Mesendoderm (in vitro differentiated cells): ENCODE measurements around the gene PARM1.

Experiments used
- DNase-seq: peaks from one replicate; pipeline ENCODE4 v3.0.0; 2013
- H2AK5ac ChIP-seq: 2 replicates; pipeline ENCODE4 v1.6.1; 2013; ENCODE audit warnings: low read length, inconsistent platforms
- H2BK120ac ChIP-seq: 2 replicates; pipeline ENCODE4 v1.6.1; 2013; ENCODE audit warnings: low read depth, mild to moderate bottlenecking, low read length, moderate library complexity, mixed read lengths
- H2BK15ac ChIP-seq: replicated peaks from 2 replicates; pipeline ENCODE4 v1.6.1; 2013; ENCODE audit warnings: low read depth, mild to moderate bottlenecking, moderate library complexity
- H2BK5ac ChIP-seq: 2 replicates; pipeline ENCODE4 v1.6.1; 2013; ENCODE audit warnings: low read length, inconsistent platforms
- H3K18ac ChIP-seq: 2 replicates; pipeline ENCODE4 v1.6.1; 2013; ENCODE audit warnings: mild to moderate bottlenecking, low read length, mixed read lengths
- H3K23ac ChIP-seq: one replicate; pipeline ENCODE4 v1.6.1; 2013; ENCODE audit warnings: low read length
- H3K27ac ChIP-seq: 2 replicates; pipeline ENCODE4 v1.5.1; 2013; ENCODE audit warnings: low read depth, mild to moderate bottlenecking, inconsistent platforms, low read length, moderate library complexity
- H3K27me3 ChIP-seq: 2 replicates; pipeline ENCODE4 v1.6.1; 2013; ENCODE audit warnings: low read length, control low read depth, mild to moderate bottlenecking, inconsistent platforms; ENCODE audit not compliant: insufficient read depth, poor library complexity
- H3K36me3 ChIP-seq: 2 replicates; pipeline ENCODE4 v1.6.1; 2013; ENCODE audit warnings: low read length, inconsistent platforms; ENCODE audit not compliant: control insufficient read depth, insufficient read depth
- H3K4ac ChIP-seq: one replicate; pipeline ENCODE4 v1.6.1; 2013; ENCODE audit warnings: low read depth, mild to moderate bottlenecking, low read length, moderate library complexity
- H3K4me1 ChIP-seq: 2 replicates; pipeline ENCODE4 v1.6.1; 2013; ENCODE audit warnings: low read depth, low read length, inconsistent platforms; ENCODE audit not compliant: control insufficient read depth
- H3K4me2 ChIP-seq: 2 replicates; pipeline ENCODE4 v1.6.1; 2013; ENCODE audit warnings: low read length
- H3K4me3 ChIP-seq: 2 replicates; pipeline ENCODE4 v1.5.1; 2013; ENCODE audit warnings: mild to moderate bottlenecking, low read length
- H3K56ac ChIP-seq: one replicate; pipeline ENCODE4 v1.6.1; 2013; ENCODE audit warnings: low read length
- H3K79me1 ChIP-seq: 2 replicates; pipeline ENCODE4 v1.6.1; 2013; ENCODE audit warnings: low read length, inconsistent platforms
- H3K79me2 ChIP-seq: 2 replicates; pipeline ENCODE4 v1.6.1; 2013; ENCODE audit warnings: mild to moderate bottlenecking, low read length; ENCODE audit not compliant: control insufficient read depth, insufficient read depth
- H3K9ac ChIP-seq: 2 replicates; pipeline ENCODE4 v1.6.1; 2013; ENCODE audit warnings: low read length, inconsistent platforms
- H4K5ac ChIP-seq: one replicate; pipeline ENCODE4 v1.6.1; 2013; ENCODE audit warnings: low read length
- H4K8ac ChIP-seq: one replicate; pipeline ENCODE4 v1.6.1; 2013; ENCODE audit warnings: low read depth, mild to moderate bottlenecking, control low read depth, low read length, moderate library complexity
- WGBS: extraction: QIAGEN DNeasy Blood & Tissue Kit; methylation state at CpG from one replicate; pipeline ENCODE4 v1.1.7; 2013; ENCODE audit warnings: low lambda C conversion rate, missing lambda C conversion rate; ENCODE audit not compliant: insufficient coverage; ENCODE audit errors: extremely low coverage; 5-methylcytosine and 5-hydroxymethylcytosine counted together

Gene PARM1

DNA sequence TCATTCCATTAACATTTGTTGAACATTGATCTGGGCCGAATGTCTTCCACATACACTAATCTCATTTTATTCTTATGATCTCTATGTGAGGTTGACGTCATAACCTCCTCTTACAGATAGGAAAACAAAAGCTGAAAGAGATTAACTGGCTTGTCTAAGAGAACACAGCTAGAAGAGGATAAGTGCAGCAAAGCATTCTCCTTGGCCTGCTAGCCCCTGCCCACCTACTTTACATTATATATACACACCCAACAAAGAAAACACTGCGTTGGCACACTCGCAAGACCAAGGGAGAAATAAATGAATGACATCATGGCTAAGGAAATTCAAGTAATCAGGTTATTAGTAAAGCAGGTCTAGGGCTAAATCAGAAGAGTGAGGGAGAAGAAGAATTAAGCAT is 138.4 kb downstream of the PARM1 start:
- Histone ChIP-seq H2BK15ac (no peak overlapping the region), H2BK5ac (no peak overlapping the region), H2AK5ac (no peak overlapping the region), H3K18ac (no peak overlapping the region), H3K79me2 (no peaks in the 10 kb centered on the region), H3K27me3 (no peaks in the 10 kb centered on the region), H3K23ac (no peak overlapping the region), H3K56ac (no peak overlapping the region), H3K4me3 (no peak overlapping the region), H3K9ac (no peak overlapping the region), H3K4me2 (no peak overlapping the region), H3K4me1 (no peaks in the 10 kb centered on the region), H4K5ac (no peak overlapping the region), H3K4ac (no peak overlapping the region), H3K36me3 (no peaks in the 10 kb centered on the region), H2BK120ac (no peak overlapping the region), H4K8ac (no peak overlapping the region), H3K79me1 (no peaks in the 10 kb centered on the region), H3K27ac (no peak overlapping the region)
- WGBS = no CpG with 5 or more reads among the region's 4 CpGs
- DNase-seq = no peak

- no peak overlapping the region for H3K4ac ChIP-seq
- H2BK15ac ChIP-seq = no peak overlapping the region
- no peak overlapping the region for H4K8ac ChIP-seq
- no peaks in the 10 kb centered on the region for H3K4me1 ChIP-seq
- no peak overlapping the region for H2BK5ac ChIP-seq
- no peak overlapping the region for H3K4me3 ChIP-seq
- no peak overlapping the region for H4K5ac ChIP-seq
- H3K36me3 ChIP-seq = no peaks in the 10 kb centered on the region
- H3K79me2 ChIP-seq = no peaks in the 10 kb centered on the region
- H3K18ac ChIP-seq = no peak overlapping the region
- no peak overlapping the region for H3K4me2 ChIP-seq
- H2AK5ac ChIP-seq = no peak overlapping the region
- DNase-seq = no peak
- H3K56ac ChIP-seq = no peak overlapping the region
- no peak overlapping the region for H3K23ac ChIP-seq
- no peak overlapping the region for H2BK120ac ChIP-seq
- H3K79me1 ChIP-seq = no peaks in the 10 kb centered on the region
- H3K27ac ChIP-seq = no peak overlapping the region
- H3K27me3 ChIP-seq = no peaks in the 10 kb centered on the region
- no peak overlapping the region for H3K9ac ChIP-seq
- no CpG with 5 or more reads among the region's 2 CpGs for WGBS
Measured at GRCh38 chr4:75080888-75081287, 148.0 kb downstream of the PARM1 start.

- Histone ChIP-seq H3K18ac (no peak overlapping the region), H3K36me3 (no peaks in the 10 kb centered on the region), H2BK120ac (no peak overlapping the region), H2AK5ac (no peak overlapping the region), H3K9ac (no peak overlapping the region), H3K56ac (no peak overlapping the region), H3K27ac (no peak overlapping the region), H4K5ac (no peak overlapping the region), H2BK15ac (no peak overlapping the region), H3K23ac (no peak overlapping the region), H3K4me3 (no peak overlapping the region), H3K4me1 (no peaks in the 10 kb centered on the region), H3K79me1 (no peaks in the 10 kb centered on the region), H3K79me2 (no peaks in the 10 kb centered on the region), H4K8ac (no peak overlapping the region), H3K4me2 (no peak overlapping the region), H3K27me3 (no peaks in the 10 kb centered on the region), H3K4ac (no peak overlapping the region), H2BK5ac (no peak overlapping the region)
- WGBS = no CpG with 5 or more reads among the region's 1 CpG
- no peak for DNase-seq
Measured at GRCh38 chr4:75081561-75081960, 148.6 kb downstream of the PARM1 start.

GRCh38 chr4:75087416-75087815 is 154.5 kb downstream of the PARM1 start:
- H3K79me1 ChIP-seq = no peaks in the 10 kb centered on the region
- no peaks in the 10 kb centered on the region for H3K36me3 ChIP-seq
- DNase-seq = no peak
- H3K23ac ChIP-seq = no peak overlapping the region
- H3K4me3 ChIP-seq = no peak overlapping the region
- H2BK15ac ChIP-seq = no peak overlapping the region
- no peak overlapping the region for H2BK120ac ChIP-seq
- no peak overlapping the region for H3K56ac ChIP-seq
- no peak overlapping the region for H3K27ac ChIP-seq
- no peak overlapping the region for H3K4me2 ChIP-seq
- H3K4me1 ChIP-seq = no peaks in the 10 kb centered on the region
- no peak overlapping the region for H3K4ac ChIP-seq
- H4K5ac ChIP-seq = no peak overlapping the region
- H4K8ac ChIP-seq = no peak overlapping the region
- H3K27me3 ChIP-seq = no peaks in the 10 kb centered on the region
- no peaks in the 10 kb centered on the region for H3K79me2 ChIP-seq
- no peak overlapping the region for H2BK5ac ChIP-seq
- no CpG with 5 or more reads among the region's 1 CpG for WGBS
- no peak overlapping the region for H3K18ac ChIP-seq
- no peak overlapping the region for H2AK5ac ChIP-seq
- no peak overlapping the region for H3K9ac ChIP-seq

- no peak overlapping the region for H2BK120ac ChIP-seq
- H3K27ac ChIP-seq = no peak overlapping the region
- no peak overlapping the region for H3K56ac ChIP-seq
- no peaks in the 10 kb centered on the region for H3K27me3 ChIP-seq
- H3K4ac ChIP-seq = no peak overlapping the region
- no peak overlapping the region for H3K4me3 ChIP-seq
- no peak overlapping the region for H2AK5ac ChIP-seq
- H3K79me2 ChIP-seq = no peaks in the 10 kb centered on the region
- H3K4me2 ChIP-seq = no peak overlapping the region
- no peak overlapping the region for H3K9ac ChIP-seq
- WGBS = no CpG with 5 or more reads among the region's 2 CpGs
- no peaks in the 10 kb centered on the region for H3K79me1 ChIP-seq
- DNase-seq = no peak
- no peak overlapping the region for H3K18ac ChIP-seq
- no peak overlapping the region for H2BK15ac ChIP-seq
- no peaks in the 10 kb centered on the region for H3K4me1 ChIP-seq
- no peak overlapping the region for H4K5ac ChIP-seq
- H3K36me3 ChIP-seq = no peaks in the 10 kb centered on the region
- no peak overlapping the region for H3K23ac ChIP-seq
- no peak overlapping the region for H4K8ac ChIP-seq
- H2BK5ac ChIP-seq = no peak overlapping the region
Measured at GRCh38 chr4:75087865-75088264, 154.9 kb downstream of the PARM1 start.

DNA sequence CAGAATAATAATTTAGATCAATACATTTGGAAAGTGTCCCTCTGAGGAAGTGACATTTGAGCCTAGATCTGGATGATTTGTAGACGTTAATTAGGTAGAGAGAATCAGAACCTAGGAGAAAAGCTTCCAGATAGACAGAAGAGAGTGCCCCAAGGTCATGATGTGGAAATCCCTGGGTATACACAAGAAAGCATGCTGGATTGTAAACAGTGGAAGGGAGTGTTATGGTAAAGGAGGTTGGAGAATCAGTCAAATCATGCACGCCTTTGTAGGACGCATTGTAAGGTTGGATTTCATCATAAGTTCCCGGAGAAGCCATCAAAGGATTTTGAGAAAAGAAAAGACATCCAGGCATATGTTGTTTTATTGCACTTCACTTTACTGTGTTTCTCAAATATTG is 156.3 kb downstream of the PARM1 start:
- Histone ChIP-seq H2BK15ac (no peak overlapping the region), H3K9ac (no peak overlapping the region), H2AK5ac (no peak overlapping the region), H3K56ac (no peak overlapping the region), H3K4me1 (no peaks in the 10 kb centered on the region), H3K79me2 (no peaks in the 10 kb centered on the region), H4K8ac (no peak overlapping the region), H3K18ac (no peak overlapping the region), H3K27me3 (no peaks in the 10 kb centered on the region), H3K79me1 (no peaks in the 10 kb centered on the region), H3K4me2 (no peak overlapping the region), H2BK120ac (no peak overlapping the region), H3K4me3 (no peak overlapping the region), H3K36me3 (no peaks in the 10 kb centered on the region), H4K5ac (no peak overlapping the region), H3K27ac (no peak overlapping the region), H3K4ac (no peak overlapping the region), H2BK5ac (no peak overlapping the region), H3K23ac (no peak overlapping the region)
- no CpG with 5 or more reads among the region's 4 CpGs for WGBS
- no peak for DNase-seq
